Activated B cell treated with CpG ODN at 0.5 μM for 24 hours (primary cell): ENCODE data around the gene RAD52. TPM values are rescaled to one million over a fixed set of nuclear protein-coding genes. Genes with fewer than 3 reads are reported as not detected.

ENCODE experiments used
- ATAC-seq: fragments of 200-7000 bp; cut with Tn5 transposase; one replicate; pipeline ENCODE4 v1.10.0; 2021; ENCODE audit warnings: low read depth, mild to moderate bottlenecking, moderate library complexity
- CTCF ChIA-PET: fragments of 350-600 bp; sonication (Branson Sonifier 250); formaldehyde crosslinking; loops from one replicate; lab custom pipeline; 2021; ENCODE audit warnings: antibody characterized with exemption; lab: Charles Lee
- POLR2A ChIA-PET: fragments of 350-600 bp; sonication (Branson Sonifier 250); formaldehyde crosslinking; loops from one replicate; lab custom pipeline; 2021; ENCODE audit warnings: antibody characterized with exemption; lab: Charles Lee
- DNase-seq: peaks from one replicate; pipeline ENCODE4 v3.0.0; 2022
- H3K27ac Mint-ChIP-seq: one replicate; pipeline ENCODE4 v1.8.0; 2020; ENCODE audit warnings: mixed read lengths
- H3K27me3 Mint-ChIP-seq: one replicate; pipeline ENCODE4 v1.8.0; 2021; ENCODE audit warnings: mixed read lengths
- H3K36me3 Mint-ChIP-seq: one replicate; pipeline ENCODE4 v1.8.0; 2021; ENCODE audit warnings: low read depth, mixed read lengths
- H3K4me1 Mint-ChIP-seq: one replicate; pipeline ENCODE4 v1.8.0; 2021; ENCODE audit warnings: mixed read lengths
- H3K4me3 Mint-ChIP-seq: one replicate; pipeline ENCODE4 v1.8.0; 2020; ENCODE audit warnings: mild to moderate bottlenecking, mixed read lengths
- H3K9me3 Mint-ChIP-seq: one replicate; pipeline ENCODE4 v1.8.0; 2020; ENCODE audit warnings: mixed read lengths
- CTCF ChIP-seq: fragments of 200-600 bp; IDR thresholded peaks from one replicate; pipeline ENCODE4 v1.8.0; 2022; ENCODE audit warnings: antibody characterized with exemption, mild to moderate bottlenecking
- intact Hi-C: fragments of 100-400 bp; cut with micrococcal nuclease; formaldehyde crosslinking; loops from one replicate; pipeline ENCODE4 v1.15.1; 2024
- total RNA-seq: library from RNA; stranded (reverse); gene quantifications from 2 replicates; pipeline ENCODE4 v1.2.3, GENCODE V29; 2022

Gene RAD52
- total RNA-seq, 1 donor from 2014 or later: 15.2 TPM

- no peak for TF ChIP-seq CTCF
- ChIA-PET CTCF (no interaction called here), POLR2A (interaction anchor here (1.6 kb wide), 1 partner anchor 13 kb away, joined by 4 read pairs; no protein-coding TSS in a partner anchor)
- H3K4me3 Mint-ChIP-seq: no peak overlapping the region
- no peaks in the 10 kb centered on the region for H3K9me3 Mint-ChIP-seq
- DNase-seq: no peak
- intact Hi-C loops: no loop called here
- no peak overlapping the region for H3K27ac Mint-ChIP-seq
- H3K27me3 Mint-ChIP-seq: no peaks in the 10 kb centered on the region
- H3K4me1 Mint-ChIP-seq: no peaks in the 10 kb centered on the region
- ATAC-seq: no peak
- H3K36me3 Mint-ChIP-seq: no peaks in the 10 kb centered on the region
Observed at GRCh38 chr12:977156-977555, 27.7 kb upstream of the RAD52 start.

GRCh38 chr12:976644-977043 lies 27.1 kb upstream of the RAD52 start:
- H3K27me3 Mint-ChIP-seq: no peaks in the 10 kb centered on the region
- H3K4me1 Mint-ChIP-seq: no peaks in the 10 kb centered on the region
- no peak overlapping the region for H3K4me3 Mint-ChIP-seq
- POLR2A ChIA-PET: interaction anchor here (1.6 kb wide), 1 partner anchor 14 kb away, joined by 4 read pairs; no protein-coding TSS in a partner anchor
- no peak overlapping the region for H3K27ac Mint-ChIP-seq
- CTCF ChIA-PET: no interaction called here
- no peak for TF ChIP-seq CTCF
- ATAC-seq (no peak), DNase-seq (no peak)
- intact Hi-C loops: no loop called here
- no peaks in the 10 kb centered on the region for H3K36me3 Mint-ChIP-seq
- no peaks in the 10 kb centered on the region for H3K9me3 Mint-ChIP-seq

- H3K36me3 Mint-ChIP-seq: no peaks in the 10 kb centered on the region
- CTCF ChIA-PET: interaction anchor here (0.6 kb wide), 1 partner anchor 618 kb away, joined by 3 read pairs; no protein-coding TSS in a partner anchor
Observed at GRCh38 chr12:974271-974862, 24.9 kb upstream of the RAD52 start.

DNA sequence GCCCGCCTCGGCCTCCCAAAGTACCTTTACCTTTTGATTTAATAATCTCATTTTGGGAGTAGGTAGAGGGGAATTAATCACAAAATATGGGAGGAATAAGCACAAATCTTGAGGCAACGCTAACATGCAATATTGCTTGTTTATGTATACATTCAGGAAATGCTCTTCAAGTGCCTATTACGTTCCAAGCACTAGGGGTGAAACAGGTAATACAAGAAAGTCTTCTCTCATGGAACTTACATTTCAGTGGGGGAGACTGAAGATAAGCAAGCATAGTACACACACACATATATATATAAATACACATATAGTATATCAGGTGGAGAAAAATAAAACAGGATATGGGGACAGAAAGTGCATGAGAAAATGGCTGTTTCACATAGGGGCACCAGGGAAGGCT lies 22.5 kb upstream of the RAD52 start:
- H3K9me3 Mint-ChIP-seq: no peaks in the 10 kb centered on the region
- no peaks in the 10 kb centered on the region for H3K36me3 Mint-ChIP-seq
- TF ChIP-seq CTCF: no peak
- POLR2A ChIA-PET: no interaction called here
- H3K27me3 Mint-ChIP-seq: no peaks in the 10 kb centered on the region
- CTCF ChIA-PET: no interaction called here
- ATAC-seq (no peak), DNase-seq (no peak)
- H3K27ac Mint-ChIP-seq: no peak overlapping the region
- no peak overlapping the region for H3K4me3 Mint-ChIP-seq
- no peaks in the 10 kb centered on the region for H3K4me1 Mint-ChIP-seq
- intact Hi-C loops: no loop called here

More at GRCh38 chr12:974271-974862, 24.9 kb upstream of the RAD52 start:
- H3K27me3 Mint-ChIP-seq: no peaks in the 10 kb centered on the region
- intact Hi-C loops: no loop called here
- no peak overlapping the region for H3K4me3 Mint-ChIP-seq
- no peaks in the 10 kb centered on the region for H3K9me3 Mint-ChIP-seq
- POLR2A ChIA-PET: no interaction called here
- DNase-seq: no peak
- ATAC-seq: no peak
- no peak overlapping the region for H3K27ac Mint-ChIP-seq
- H3K4me1 Mint-ChIP-seq: no peaks in the 10 kb centered on the region
- TF ChIP-seq CTCF: no peak

DNA sequence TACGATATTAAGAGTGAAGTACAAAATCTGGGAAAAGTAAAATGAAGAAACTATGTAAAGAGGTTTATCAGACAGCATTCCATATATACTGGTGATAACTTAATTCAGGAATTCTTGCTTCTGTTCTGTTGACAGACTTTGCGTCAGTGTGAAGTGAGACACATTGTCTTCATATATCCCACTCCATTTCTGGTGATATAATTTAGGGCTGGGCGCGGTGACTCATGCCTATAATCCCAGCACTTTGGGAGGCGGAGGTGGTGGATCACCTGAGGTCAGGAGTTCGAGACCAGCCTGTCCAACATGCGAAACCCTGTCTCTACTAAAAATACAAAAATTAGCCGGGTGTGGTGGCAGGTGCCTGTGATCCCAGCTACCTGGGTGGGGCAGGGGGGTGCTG lies 20.3 kb upstream of the RAD52 start:
- CTCF ChIA-PET: no interaction called here
- no peak for DNase-seq
- H3K4me3 Mint-ChIP-seq: no peak overlapping the region

More for the DNA sequence above, 20.3 kb upstream of the RAD52 start:
- POLR2A ChIA-PET: no interaction called here
- no peaks in the 10 kb centered on the region for H3K36me3 Mint-ChIP-seq
- TF ChIP-seq CTCF: no peak
- no peaks in the 10 kb centered on the region for H3K4me1 Mint-ChIP-seq
- no peaks in the 10 kb centered on the region for H3K27me3 Mint-ChIP-seq
- ATAC-seq: no peak
- no peak overlapping the region for H3K27ac Mint-ChIP-seq
- no peaks in the 10 kb centered on the region for H3K9me3 Mint-ChIP-seq
- intact Hi-C loops: no loop called here
